SH-SY5Y (cell line): Measurements from ENCODE around the gene NR4A1.

Source experiments
- GATA2 ChIP-seq: IDR thresholded peaks from 2 replicates; pipeline ENCODE4 v1.6.1; 2011; ENCODE audit warnings: mild to moderate bottlenecking, low read depth, low read length
- GATA3 ChIP-seq: IDR thresholded peaks from 2 replicates; pipeline ENCODE4 v1.6.1; 2011; ENCODE audit warnings: low read depth, mild to moderate bottlenecking, low read length, moderate library complexity

Gene NR4A1

GRCh38 chr12:52069327-52070184 lies 18.3 kb downstream of the NR4A1 start, which contains the start of gene ATG101:
TSS of gene ATG101 (plus strand) at chr12:52069978. CDS start at chr12:52073651, 3,673 bp downstream.
- no peak for TF ChIP-seq GATA2
- no peak for TF ChIP-seq GATA3

DNA sequence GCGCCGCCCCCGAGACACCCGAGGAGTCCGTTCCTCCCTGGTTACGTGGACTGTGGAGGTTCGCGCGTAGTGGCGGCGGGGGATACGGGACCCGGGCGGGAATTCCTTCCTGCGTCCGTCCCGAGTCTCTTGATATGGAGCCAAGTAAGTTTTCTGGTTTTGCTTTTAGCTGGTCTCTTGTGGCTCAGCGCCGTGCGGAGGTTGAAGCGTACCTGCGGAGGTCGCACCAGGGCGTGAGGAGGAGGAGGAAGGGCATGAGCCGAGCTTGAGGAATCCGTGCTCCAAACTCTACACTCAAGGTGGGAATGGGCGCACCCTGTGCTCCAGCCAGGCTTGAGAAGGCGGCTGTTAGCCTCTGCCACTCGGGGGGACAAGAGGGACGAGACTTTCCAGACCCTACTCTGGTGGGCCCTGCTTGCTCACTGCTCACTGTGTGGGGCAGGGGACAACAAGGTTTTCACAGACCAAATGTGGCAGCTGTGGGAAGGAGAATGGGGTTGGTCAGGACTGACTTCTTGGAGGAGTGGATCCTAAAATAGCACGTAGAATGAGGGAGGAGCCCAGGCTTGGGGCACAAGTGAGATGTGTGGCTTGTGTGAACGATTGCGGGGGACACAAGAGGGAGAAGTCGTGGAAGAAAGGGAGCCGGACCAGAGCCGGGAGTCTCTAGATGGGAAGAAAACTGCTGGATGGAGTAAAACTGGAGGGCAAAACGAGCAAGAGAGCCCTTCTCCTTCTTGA lies 19.1 kb downstream of the NR4A1 start:
- TF ChIP-seq GATA2 (no peak), GATA3 (no peak)

GRCh38 chr12:52073531-52074381 lies 22.5 kb downstream of the NR4A1 start:
- TF ChIP-seq GATA3 (no peak), GATA2 (no peak)

DNA sequence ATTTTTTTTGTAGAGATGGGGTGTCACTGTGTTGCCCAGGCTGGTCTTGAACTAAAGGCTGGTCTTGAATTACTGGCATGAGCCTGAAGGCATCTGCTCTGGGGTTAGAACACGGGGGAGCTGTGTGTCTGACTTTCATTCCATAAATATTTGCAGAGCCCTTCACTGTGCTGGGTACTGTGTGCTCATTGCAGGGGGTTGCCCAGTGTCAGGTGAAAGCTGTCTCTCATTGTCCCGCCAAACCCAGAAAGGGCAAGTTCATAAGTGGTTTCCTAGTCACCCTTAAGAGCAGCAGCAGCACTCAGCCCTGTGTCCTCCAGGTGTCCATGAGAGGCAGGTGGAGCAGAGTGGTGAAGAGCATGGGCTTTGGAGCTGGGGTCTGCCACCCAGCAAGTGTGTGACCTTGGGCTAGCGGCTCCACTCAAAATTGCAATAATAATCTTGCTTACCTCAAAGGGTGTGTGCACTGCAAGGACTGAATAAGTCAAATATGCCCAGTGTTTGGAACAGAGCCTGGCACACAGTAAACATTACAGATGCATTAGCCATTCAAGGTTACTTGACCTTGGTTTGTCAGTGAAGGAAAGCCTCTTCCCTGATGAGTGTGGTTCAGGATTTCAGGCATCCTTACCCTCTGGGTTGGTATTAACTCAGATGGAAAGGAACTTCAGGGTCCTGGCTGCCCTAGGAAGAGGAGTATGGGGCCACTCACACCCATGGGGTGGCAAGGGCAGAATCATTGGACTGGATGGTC lies 23.9 kb downstream of the NR4A1 start:
- TF ChIP-seq GATA3 (no peak), GATA2 (no peak)

- no peak for TF ChIP-seq GATA2
- no peak for TF ChIP-seq GATA3
These were observed 25.6 kb downstream of the NR4A1 start for GRCh38 chr12:52076811-52077210.

GRCh38 chr12:52078276-52078675 lies 27.0 kb downstream of the NR4A1 start:
- no peak for TF ChIP-seq GATA3
- no peak for TF ChIP-seq GATA2

DNA sequence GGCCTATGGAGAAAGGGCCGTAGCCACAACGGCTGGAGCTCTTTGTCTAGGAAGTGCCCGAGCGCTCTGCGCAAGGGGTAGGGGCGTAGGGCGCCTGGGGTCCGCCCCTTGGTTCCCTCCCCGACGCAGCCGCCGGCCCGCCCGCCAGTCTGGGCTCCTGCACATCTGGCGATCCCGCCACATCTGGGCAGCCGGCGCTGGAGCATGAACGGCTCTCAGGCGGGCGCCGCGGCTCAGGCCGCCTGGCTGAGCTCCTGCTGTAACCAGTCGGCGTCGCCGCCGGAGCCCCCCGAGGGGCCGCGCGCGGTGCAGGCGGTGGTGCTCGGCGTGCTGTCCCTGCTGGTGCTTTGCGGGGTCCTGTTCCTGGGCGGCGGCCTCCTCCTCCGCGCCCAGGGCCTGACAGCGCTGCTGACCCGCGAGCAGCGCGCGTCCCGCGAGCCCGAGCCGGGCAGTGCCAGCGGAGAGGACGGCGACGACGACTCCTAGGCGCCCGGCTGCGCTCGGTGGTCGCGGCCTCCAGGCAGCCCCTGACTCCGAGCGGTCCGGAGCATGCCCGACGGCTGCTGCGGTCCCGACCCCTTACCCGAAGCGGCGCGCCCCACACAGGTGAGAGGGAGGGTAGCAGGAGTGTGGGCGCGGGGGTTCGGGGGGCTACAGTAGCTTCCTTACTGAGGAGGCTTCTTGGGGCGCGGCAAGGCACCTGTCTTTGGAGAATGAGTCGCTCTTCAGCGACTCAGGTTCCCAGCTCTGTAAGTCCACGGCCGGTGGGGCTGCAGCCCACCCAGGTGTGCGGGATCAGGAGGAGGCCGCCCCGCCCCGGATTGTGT lies 28.5 kb downstream of the NR4A1 start, which contains the start of gene SMIM41:
TSS of gene SMIM41 (plus strand) at position 129 of the 827 bp plus-strand sequence. CDS start at position 205, 76 bp downstream.
- TF ChIP-seq GATA3 (no peak), GATA2 (no peak)

DNA sequence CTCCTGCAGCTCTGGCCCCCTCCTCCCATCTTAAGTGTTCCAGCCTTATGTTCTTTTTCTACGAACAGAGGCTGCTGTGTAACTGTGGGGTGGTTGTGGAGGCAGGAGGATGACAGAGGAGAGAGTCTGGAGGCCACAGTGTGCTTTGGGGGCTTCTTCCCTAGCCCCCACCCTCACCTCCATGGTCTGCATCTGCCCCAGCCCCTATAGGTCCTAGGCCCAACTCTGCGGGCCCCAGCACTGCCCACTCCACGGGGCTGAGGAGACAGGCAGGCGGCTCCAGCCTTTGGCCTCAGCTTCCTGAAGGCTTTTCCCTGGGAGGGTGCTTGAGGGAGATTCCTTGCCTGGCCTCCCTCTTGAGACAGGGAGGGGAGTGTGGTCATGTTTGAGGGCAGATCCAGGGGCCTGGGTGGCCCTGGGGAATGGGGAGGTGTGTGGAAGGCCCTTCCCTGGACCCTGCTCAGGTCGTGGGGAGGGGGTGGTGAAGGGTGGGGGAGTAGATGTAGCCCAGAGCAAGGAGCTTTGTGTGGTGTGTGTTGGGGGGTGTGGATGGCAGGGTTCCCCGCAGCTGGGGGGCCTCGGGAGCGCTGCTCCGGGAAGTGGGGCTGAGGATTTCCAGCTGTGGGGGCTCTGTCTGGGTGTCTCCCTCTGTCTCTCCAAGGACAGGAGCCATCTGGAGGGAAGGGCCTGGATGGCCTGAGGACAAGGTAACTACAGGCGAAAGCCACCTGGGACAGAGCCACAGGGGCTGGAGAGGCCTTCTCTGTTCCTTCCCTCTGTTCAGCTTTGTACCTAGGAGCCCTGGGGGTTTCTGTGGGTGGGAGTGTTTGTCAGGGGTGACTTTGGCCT lies 29.4 kb downstream of the NR4A1 start:
- no peak for TF ChIP-seq GATA2
- no peak for TF ChIP-seq GATA3

- TF ChIP-seq GATA3 = no peak
- no peak for TF ChIP-seq GATA2
These were observed 30.1 kb downstream of the NR4A1 start for GRCh38 chr12:52081263-52081733.

- TF ChIP-seq GATA2 (no peak), GATA3 (no peak)
These were observed 30.9 kb downstream of the NR4A1 start for GRCh38 chr12:52082026-52082668.

GRCh38 chr12:52082669-52082987 lies 31.4 kb downstream of the NR4A1 start:
- TF ChIP-seq GATA2 (no peak), GATA3 (no peak)
